ENCODE data around the gene PALS1. TPM values are rescaled to one million over a fixed set of nuclear protein-coding genes. Genes with fewer than 3 reads are reported as not detected.
"Not testable (repeated sequence)": the region's sequence is repeated elsewhere in the genome, so short reads cannot be mapped to it uniquely, and the experiment has no call there.

Gene PALS1
- total RNA-seq, 1 donor, result 14.4 TPM

- Histone ChIP-seq H3K4me3 (ENCODE audit: low read length) (no peak overlapping the region), H3K27me3 (ENCODE audit: insufficient read depth, low read length) (no peaks in the 10 kb centered on the region), H3K9me3 (ENCODE audit: low read depth, low read length) (no peaks in the 10 kb centered on the region), H3K4me1 (ENCODE audit: insufficient read depth, low read length) (no peaks in the 10 kb centered on the region)
Observed at GRCh38 chr14:67270145-67270753, 29.0 kb downstream of the PALS1 start.

GRCh38 chr14:67270933-67271332 lies 29.7 kb downstream of the PALS1 start:
- H3K9me3 ChIP-seq (ENCODE audit: low read depth, low read length), result no peaks in the 10 kb centered on the region
- no peaks in the 10 kb centered on the region for H3K4me1 ChIP-seq (ENCODE audit: insufficient read depth, low read length)
- H3K4me3 ChIP-seq (ENCODE audit: low read length), result no peak overlapping the region
- H3K27me3 ChIP-seq (ENCODE audit: insufficient read depth, low read length), result no peaks in the 10 kb centered on the region

DNA sequence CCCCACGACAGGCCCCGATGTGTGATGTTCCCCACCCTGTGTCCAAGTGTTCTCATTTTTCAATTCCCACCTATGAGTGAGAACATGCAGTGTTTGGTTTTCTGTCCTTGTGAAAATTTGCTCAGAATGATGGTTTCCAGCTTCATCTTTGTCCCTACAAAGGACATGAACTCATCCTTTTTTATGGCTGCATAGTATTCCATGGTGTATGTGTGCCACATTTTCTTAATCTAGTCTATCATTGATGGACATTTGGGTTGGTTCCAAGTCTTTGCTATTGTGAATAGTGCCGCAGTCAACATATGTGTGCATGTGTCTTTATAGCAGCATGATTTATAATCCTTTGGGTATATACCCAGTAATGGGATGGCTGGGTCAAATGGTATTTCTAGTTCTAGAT lies 32.0 kb downstream of the PALS1 start:
- H3K27me3 ChIP-seq (ENCODE audit: insufficient read depth, low read length); H3K4me1 ChIP-seq (ENCODE audit: insufficient read depth, low read length); H3K9me3 ChIP-seq (ENCODE audit: low read depth, low read length); H3K4me3 ChIP-seq (ENCODE audit: low read length): not testable (repeated sequence)

DNA sequence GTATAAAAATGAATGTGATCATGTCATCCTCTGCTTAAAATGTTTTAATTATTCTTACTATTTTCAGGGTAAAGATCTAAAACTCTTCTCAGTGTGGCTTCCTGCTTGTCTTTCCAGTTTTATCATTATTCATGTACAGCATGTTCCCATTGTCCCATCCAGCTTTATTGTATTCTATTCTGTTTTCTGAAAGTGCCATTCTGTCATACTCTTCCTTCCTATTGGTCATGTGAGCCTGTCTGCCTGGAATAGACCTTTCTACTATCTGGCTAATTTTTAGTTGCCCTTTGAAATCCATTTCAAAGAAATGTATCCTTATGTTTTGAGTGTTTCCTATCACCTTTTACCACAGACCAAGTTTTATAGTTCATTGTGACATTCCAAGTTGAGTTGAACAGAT lies 34.9 kb downstream of the PALS1 start:
- Histone ChIP-seq H3K9me3 (ENCODE audit: low read depth, low read length) (no peaks in the 10 kb centered on the region), H3K27me3 (ENCODE audit: insufficient read depth, low read length) (no peaks in the 10 kb centered on the region), H3K4me1 (ENCODE audit: insufficient read depth, low read length) (no peaks in the 10 kb centered on the region), H3K4me3 (ENCODE audit: low read length) (no peak overlapping the region)

DNA sequence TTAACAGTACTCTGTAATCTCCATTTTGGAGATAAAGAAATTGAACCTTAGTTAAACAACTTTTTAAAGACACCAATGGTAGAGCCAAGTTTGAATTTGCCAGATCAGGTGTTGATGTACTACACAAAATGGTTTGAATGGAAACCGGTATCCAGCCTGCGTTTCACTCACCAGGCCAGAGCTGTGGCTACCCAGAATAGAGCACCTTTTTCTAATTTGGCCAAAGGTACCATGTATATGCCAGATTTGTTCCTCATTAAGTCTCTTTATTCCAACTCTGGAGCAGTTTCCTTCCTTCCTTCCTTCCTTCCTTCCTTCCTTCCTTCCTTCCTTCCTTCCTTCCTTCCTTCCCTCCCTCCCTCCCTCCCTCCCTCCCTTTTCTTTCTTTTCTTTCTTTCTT lies 39.3 kb downstream of the PALS1 start:
- Histone ChIP-seq H3K9me3 (ENCODE audit: low read depth, low read length) (no peaks in the 10 kb centered on the region), H3K4me1 (ENCODE audit: insufficient read depth, low read length) (no peaks in the 10 kb centered on the region), H3K27me3 (ENCODE audit: insufficient read depth, low read length) (no peaks in the 10 kb centered on the region), H3K4me3 (ENCODE audit: low read length) (no peak overlapping the region)

GRCh38 chr14:67285876-67286452 lies 44.7 kb downstream of the PALS1 start:
- Histone ChIP-seq H3K9me3 (ENCODE audit: low read depth, low read length) (no peaks in the 10 kb centered on the region), H3K27me3 (ENCODE audit: insufficient read depth, low read length) (no peaks in the 10 kb centered on the region), H3K4me1 (ENCODE audit: insufficient read depth, low read length) (no peaks in the 10 kb centered on the region), H3K4me3 (ENCODE audit: low read length) (no peak overlapping the region)

Other genes with a start within 250 kb of the PALS1 start
- gene GARIN2, start 52.0 kb upstream of the PALS1 start, total RNA-seq, result not detected
- gene ATP6V1D, start 118.4 kb downstream of the PALS1 start, total RNA-seq, result 45.8 TPM
- 31.6 TPM for gene EIF2S1, start 118.9 kb downstream of the PALS1 start, total RNA-seq
- 3.9 TPM for gene PLEK2, start 170.7 kb downstream of the PALS1 start, total RNA-seq
- gene TMEM229B, start 247.3 kb downstream of the PALS1 start, total RNA-seq, result 8.2 TPM